Caco-2 (cell line): ENCODE measurements around the gene NXPE2. TPM values are rescaled to one million over a fixed set of nuclear protein-coding genes. Genes with fewer than 3 reads are reported as not detected.

Experiments used
- BruUV-seq: library from RNA; stranded (reverse); fragments of 400-500 nt; replicated peaks from 2 replicates; lab custom pipeline; 2021; lab: Mats Ljungman, UMichigan
- CTCF ChIA-PET: fragments of 300-600 bp; sonication (Branson Sonifier 250); formaldehyde crosslinking; loops from one replicate; lab custom pipeline; 2022; ENCODE audit warnings: antibody characterized with exemption; lab: Charles Lee
- POLR2A ChIA-PET: fragments of 300-600 bp; sonication (Branson Sonifier 250); formaldehyde crosslinking; loops from one replicate; lab custom pipeline; 2022; ENCODE audit warnings: antibody characterized with exemption; lab: Charles Lee
- DNase-seq, 2 experiments: peaks; one replicate each; pipeline versions ENCODE4 v3.0.0 to v3.0.0-alpha.2; 2020 to 2022
- H3K27me3 ChIP-seq: replicated peaks from 2 replicates; pipeline ENCODE4 v1.6.0; 2011; ENCODE audit warnings: low read length; ENCODE audit not compliant: control insufficient read depth, insufficient read depth
- H3K36me3 ChIP-seq: 2 replicates; pipeline ENCODE4 v1.5.1; 2011; ENCODE audit warnings: low read length; ENCODE audit not compliant: control insufficient read depth, insufficient read depth
- H3K4me1 ChIP-seq: fragments of 250-450 bp; sonication (Bioruptor Pico); 2 replicates; pipeline ENCODE4 v1.5.1; 2020; ENCODE audit warnings: mild to moderate bottlenecking
- H3K4me3 ChIP-seq: 2 replicates; pipeline ENCODE4 v1.5.1; 2011; ENCODE audit warnings: low read depth, mild to moderate bottlenecking, control low read depth, low read length
- H3K9me3 ChIP-seq: fragments of 250-450 bp; sonication (Bioruptor Pico); 2 replicates; pipeline ENCODE4 v1.5.1; 2020; ENCODE audit warnings: mild to moderate bottlenecking, moderate library complexity
- H3K27ac Mint-ChIP-seq: one replicate; pipeline ENCODE4 v1.8.0; 2022; ENCODE audit warnings: mixed read lengths; ENCODE audit not compliant: unreplicated experiment
- H3K27me3 Mint-ChIP-seq: one replicate; pipeline ENCODE4 v1.8.0; 2022; ENCODE audit warnings: mixed read lengths; ENCODE audit not compliant: insufficient read depth, unreplicated experiment
- H3K36me3 Mint-ChIP-seq: one replicate; pipeline ENCODE4 v1.8.0; 2022; ENCODE audit warnings: mild to moderate bottlenecking, mixed read lengths; ENCODE audit not compliant: insufficient read depth, unreplicated experiment
- H3K4me1 Mint-ChIP-seq: one replicate; pipeline ENCODE4 v1.8.0; 2022; ENCODE audit warnings: low read depth, mixed read lengths; ENCODE audit not compliant: unreplicated experiment
- H3K4me3 Mint-ChIP-seq: one replicate; pipeline ENCODE4 v1.8.0; 2022; ENCODE audit warnings: mild to moderate bottlenecking, moderate library complexity, mixed read lengths; ENCODE audit not compliant: unreplicated experiment
- H3K9me3 Mint-ChIP-seq: one replicate; pipeline ENCODE4 v1.8.0; 2022; ENCODE audit warnings: mixed read lengths; ENCODE audit not compliant: unreplicated experiment
- CTCF ChIP-seq, 2 experiments: fragments of 200-600 bp in 1 of 2; IDR thresholded peaks; 1 replicate in 1 of 2; 2 replicates in 1 of 2; pipeline versions ENCODE4 v1.5.1 to v1.8.0; 2011 to 2022; ENCODE audit warnings: antibody characterized with exemption in 1 of 2, control low read depth in 1 of 2, inconsistent platforms in 1 of 2, low read depth in 1 of 2, low read length in 1 of 2, mild to moderate bottlenecking in 1 of 2, moderate library complexity in 1 of 2; ENCODE audit not compliant: insufficient read depth in 1 of 2, severe bottlenecking in 1 of 2, unreplicated experiment in 1 of 2
- intact Hi-C: fragments of 100-400 bp; cut with micrococcal nuclease; formaldehyde crosslinking; loops from one replicate; pipeline ENCODE4 v1.10.0; 2022; ENCODE audit not compliant: unreplicated experiment
- total RNA-seq: library from RNA; stranded (reverse); gene quantifications from 2 replicates; pipeline ENCODE4 v1.2.3, GENCODE V29; 2022

The NXPE2 gene
- total RNA-seq, 1 experiment from 2014 or later: not detected

GRCh38 chr11:114725623-114726022, 47.3 kb downstream of the NXPE2 start:
- Histone ChIP-seq H3K9me3 (no peaks in the 10 kb centered on the region; the same call in 1 of the 2 replicates), H3K36me3 (no peaks in the 10 kb centered on the region), H3K4me3 (no peak overlapping the region), H3K27me3 (no peaks in the 10 kb centered on the region), H3K4me1 (no peaks in the 10 kb centered on the region)
- H3K4me3 Mint-ChIP-seq: no peak overlapping the region
- ChIA-PET CTCF (interaction anchor here (1.1 kb wide), 1 partner anchor 13 kb away, joined by 3 read pairs; no protein-coding TSS in a partner anchor), POLR2A (no interaction called here)
- no peak for DNase-seq
- no peaks in the 10 kb centered on the region for H3K4me1 Mint-ChIP-seq
- no TSS peak for BruUV-seq
- H3K9me3 Mint-ChIP-seq: no peaks in the 10 kb centered on the region
- peaks cover 27% of the 10 kb centered on the region for H3K27me3 Mint-ChIP-seq
- H3K36me3 Mint-ChIP-seq: no peaks in the 10 kb centered on the region
- no peak for TF ChIP-seq CTCF (IDR thresholded peaks at IDR 0.05; ENCODE audit: insufficient read depth in 1 of 2, low read depth in 1 of 2, low read length in 1 of 2, severe bottlenecking in 1 of 2, unreplicated experiment in 1 of 2)
- H3K27ac Mint-ChIP-seq: no peak overlapping the region
- intact Hi-C loops: no loop called here

GRCh38 chr11:114736806-114737205, 58.5 kb downstream of the NXPE2 start:
- Mint-ChIP-seq H3K27ac (no peak overlapping the region), H3K9me3 (peaks cover 10% of the 10 kb centered on the region), H3K4me1 (no peaks in the 10 kb centered on the region), H3K36me3 (no peaks in the 10 kb centered on the region), H3K27me3 (peaks cover 20% of the 10 kb centered on the region), H3K4me3 (no peak overlapping the region)
- H3K4me3 ChIP-seq: no peak overlapping the region
- intact Hi-C loops: no loop called here
- DNase-seq: no peak
- no peaks in the 10 kb centered on the region for H3K36me3 ChIP-seq
- no peak for TF ChIP-seq CTCF (IDR thresholded peaks at IDR 0.05; ENCODE audit: insufficient read depth in 1 of 2, low read depth in 1 of 2, low read length in 1 of 2, severe bottlenecking in 1 of 2, unreplicated experiment in 1 of 2)
- peaks cover 3% of the 10 kb centered on the region; the same call in 1 of the 2 replicates for H3K9me3 ChIP-seq
- CTCF ChIA-PET: no interaction called here
- no peaks in the 10 kb centered on the region for H3K4me1 ChIP-seq
- BruUV-seq: no TSS peak
- POLR2A ChIA-PET: no interaction called here
- H3K27me3 ChIP-seq: no peaks in the 10 kb centered on the region

- intact Hi-C loops: loop anchor here (1.0 kb wide), 2 partner anchors 23 to 214 kb away; no protein-coding TSS in a partner anchor
- peak; percentile 90 to 97 for TF ChIP-seq CTCF (IDR thresholded peaks at IDR 0.05; ENCODE audit: insufficient read depth in 1 of 2, low read depth in 1 of 2, low read length in 1 of 2, severe bottlenecking in 1 of 2, unreplicated experiment in 1 of 2)
- no peaks in the 10 kb centered on the region for H3K4me1 ChIP-seq
- Mint-ChIP-seq H3K9me3 (peaks cover 10% of the 10 kb centered on the region), H3K4me3 (no peak overlapping the region), H3K4me1 (no peaks in the 10 kb centered on the region), H3K36me3 (no peaks in the 10 kb centered on the region), H3K27ac (no peak overlapping the region), H3K27me3 (peaks cover 13% of the 10 kb centered on the region)
- POLR2A ChIA-PET: no interaction called here
- CTCF ChIA-PET: interaction anchor here (0.5 to 1.6 kb wide), 19 partner anchors 12 to 1174 kb away, joined by 3 to 8 read pairs (median 4); no protein-coding TSS in a partner anchor
- no peak overlapping the region for H3K4me3 ChIP-seq
- no TSS peak for BruUV-seq
- H3K36me3 ChIP-seq: no peaks in the 10 kb centered on the region
- H3K27me3 ChIP-seq: no peaks in the 10 kb centered on the region
- peak; percentile 63 to 67 for DNase-seq
- peaks cover 3% of the 10 kb centered on the region; the same call in 1 of the 2 replicates for H3K9me3 ChIP-seq
Observed at GRCh38 chr11:114738954-114739353, 60.6 kb downstream of the NXPE2 start.
